Activated CD4-positive, alpha-beta T cell treated with anti-CD3 and anti-CD28 coated beads, Interleukin-2, amount 10 ng/mL, durations not matched to agents 7 days and 5 days (primary cell): ENCODE data around the gene MORN1. TPM values are rescaled to one million over a fixed set of nuclear protein-coding genes. Genes with fewer than 3 reads are reported as not detected.

Experiments
- CTCF ChIA-PET: fragments of 350-600 bp; sonication (Branson Sonifier 250); formaldehyde crosslinking; loops from one replicate; lab custom pipeline; 2021; ENCODE audit warnings: antibody characterized with exemption; lab: Charles Lee
- POLR2A ChIA-PET: fragments of 350-600 bp; sonication (Branson Sonifier 250); formaldehyde crosslinking; loops from one replicate; lab custom pipeline; 2021; ENCODE audit warnings: antibody characterized with exemption; lab: Charles Lee
- DNase-seq: peaks from one replicate; pipeline ENCODE4 v3.0.0-alpha.2; 2020
- H3K27ac Mint-ChIP-seq: one replicate; pipeline ENCODE4 v1.8.0; 2021; ENCODE audit warnings: mild to moderate bottlenecking, moderate library complexity, mixed read lengths
- H3K27me3 Mint-ChIP-seq: one replicate; pipeline ENCODE4 v1.8.0; 2021; ENCODE audit warnings: mixed read lengths
- H3K36me3 Mint-ChIP-seq: one replicate; pipeline ENCODE4 v1.8.0; 2021; ENCODE audit warnings: low read depth, mixed read lengths
- H3K4me1 Mint-ChIP-seq: one replicate; pipeline ENCODE4 v1.8.0; 2021; ENCODE audit warnings: mixed read lengths
- H3K4me3 Mint-ChIP-seq: one replicate; pipeline ENCODE4 v1.8.0; 2021; ENCODE audit warnings: mild to moderate bottlenecking, moderate library complexity, mixed read lengths
- H3K9me3 Mint-ChIP-seq: one replicate; pipeline ENCODE4 v1.8.0; 2021; ENCODE audit warnings: mixed read lengths
- total RNA-seq, 2 experiments: library from RNA; stranded (reverse); gene quantifications; one replicate each; pipeline ENCODE4 v1.2.3, GENCODE V29; 2021

MORN1 gene
- total RNA-seq, 2 experiments from 2014 or later, result 6.7 to 8.1 TPM

DNA sequence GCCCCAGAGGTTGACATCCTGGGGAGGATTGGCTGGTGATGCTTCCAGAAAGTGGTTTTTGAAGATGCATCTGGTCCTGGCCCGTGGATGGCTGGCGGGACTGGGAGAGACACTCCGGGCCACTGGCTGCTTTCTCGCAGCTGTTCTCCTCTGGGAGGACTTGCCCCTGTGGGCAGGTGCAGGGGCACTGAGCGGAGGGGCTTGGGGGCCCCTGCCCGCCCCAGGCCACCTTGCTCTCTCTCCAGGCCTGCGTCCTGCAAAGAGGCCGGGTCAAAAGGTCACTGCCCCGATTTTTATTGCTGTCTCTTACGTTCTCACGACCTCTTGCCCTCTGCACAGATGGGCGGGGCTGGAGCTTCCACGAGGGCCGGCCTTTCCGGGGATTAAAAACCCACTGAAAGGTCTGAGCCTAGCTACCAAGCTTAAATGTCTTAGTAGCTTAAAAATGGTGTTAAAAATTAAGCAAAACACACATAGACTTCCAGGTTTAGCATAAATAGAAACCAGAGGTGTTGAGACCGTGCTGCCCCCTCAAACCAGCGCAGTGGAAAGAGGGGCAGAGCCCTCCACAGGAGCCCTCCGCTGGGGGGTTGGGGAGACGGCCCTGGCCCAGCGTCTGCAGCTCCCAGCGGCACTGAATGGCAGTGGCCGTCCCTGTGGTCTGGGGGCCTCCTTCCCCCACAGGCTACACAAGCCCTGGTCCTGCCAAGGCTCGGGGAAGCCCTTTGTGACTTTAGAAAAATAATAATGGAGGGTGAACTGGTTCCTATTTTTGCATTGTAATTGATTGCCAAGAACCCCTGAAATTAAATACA lies 119.3 kb downstream of the MORN1 start:
- Mint-ChIP-seq H3K4me3 (no peak overlapping the region), H3K36me3 (peaks cover 5% of the 10 kb centered on the region), H3K4me1 (peaks cover 27% of the 10 kb centered on the region), H3K27ac (no peak overlapping the region), H3K9me3 (no peaks in the 10 kb centered on the region), H3K27me3 (no peaks in the 10 kb centered on the region)
- ChIA-PET POLR2A (no interaction called here), CTCF (no interaction called here)
- DNase-seq, result no peak

Other genes with a start within 250 kb of the MORN1 start
- gene FAAP20, start 196.8 kb downstream of the MORN1 start, total RNA-seq, result 10 to 100 TPM; 61.3 to 66.2 TPM
- 10 to 100 TPM; 60.7 to 62.0 TPM for gene SKI, start 163.2 kb downstream of the MORN1 start, total RNA-seq
- 100 to 1,000 TPM; 156 to 159 TPM for gene RER1, start 287 bp upstream of the MORN1 start, total RNA-seq
- 10 to 100 TPM in 1 of 2 experiments, 1 to 10 TPM in 1; 9.2 to 10.3 TPM for gene PEX10, start 21.0 kb upstream of the MORN1 start, total RNA-seq
- 10 to 100 TPM; 16.7 to 21.1 TPM for gene PLCH2, start 84.7 kb upstream of the MORN1 start, total RNA-seq
- 10 to 100 TPM; 66.6 to 76.6 TPM for gene PANK4, start 135.0 kb upstream of the MORN1 start, total RNA-seq
- gene HES5, start 138.7 kb upstream of the MORN1 start, total RNA-seq, result not detected
- 100 to 1,000 TPM; 182 to 192 TPM for gene TNFRSF14, start 164.8 kb upstream of the MORN1 start, total RNA-seq
- gene PRXL2B, start 195.2 kb upstream of the MORN1 start, total RNA-seq, result 10 to 100 TPM; 25.2 to 33.3 TPM
- gene MMEL1, start 241.5 kb upstream of the MORN1 start, total RNA-seq, result 1 to 10 TPM; 2.9 to 3.5 TPM